Measurements from ENCODE around the gene FBXW11. TPM values are rescaled to one million over a fixed set of nuclear protein-coding genes. Genes with fewer than 3 reads are reported as not detected.

The FBXW11 gene
- total RNA-seq, 1 donor from 2014 or later = 61.4 TPM

- Mint-ChIP-seq H3K4me1 (ENCODE audit: unreplicated experiment) (no peaks in the 10 kb centered on the region), H3K27me3 (ENCODE audit: unreplicated experiment) (no peaks in the 10 kb centered on the region), H3K9me3 (ENCODE audit: unreplicated experiment) (peaks cover 11% of the 10 kb centered on the region), H3K27ac (ENCODE audit: unreplicated experiment) (no peak overlapping the region), H3K36me3 (ENCODE audit: unreplicated experiment) (peaks cover 5% of the 10 kb centered on the region), H3K4me3 (ENCODE audit: unreplicated experiment) (no peak overlapping the region)
- no peak for TF ChIP-seq CTCF (IDR thresholded peaks at IDR 0.05)
- DNase-seq (ENCODE audit: extremely low spot score, unreplicated experiment) = no peak
Observed at GRCh38 chr5:171934586-171934985, 71.9 kb downstream of the FBXW11 start.

- TF ChIP-seq CTCF (IDR thresholded peaks at IDR 0.05) = no peak
- Mint-ChIP-seq H3K27me3 (ENCODE audit: unreplicated experiment) (no peaks in the 10 kb centered on the region), H3K4me1 (ENCODE audit: unreplicated experiment) (no peaks in the 10 kb centered on the region), H3K9me3 (ENCODE audit: unreplicated experiment) (peaks cover 11% of the 10 kb centered on the region), H3K4me3 (ENCODE audit: unreplicated experiment) (no peak overlapping the region), H3K27ac (ENCODE audit: unreplicated experiment) (no peak overlapping the region), H3K36me3 (ENCODE audit: unreplicated experiment) (peaks cover 5% of the 10 kb centered on the region)
- no peak for DNase-seq (ENCODE audit: extremely low spot score, unreplicated experiment)
Observed at GRCh38 chr5:171931163-171931562, 75.3 kb downstream of the FBXW11 start.

- no peak overlapping the region for H3K4me3 Mint-ChIP-seq (ENCODE audit: unreplicated experiment)
- TF ChIP-seq CTCF (IDR thresholded peaks at IDR 0.05) = peak; percentile 53
- DNase-seq (ENCODE audit: extremely low spot score, unreplicated experiment) = no peak
- H3K27ac Mint-ChIP-seq (ENCODE audit: unreplicated experiment) = no peak overlapping the region
- peaks cover 4% of the 10 kb centered on the region for H3K4me1 Mint-ChIP-seq (ENCODE audit: unreplicated experiment)
- H3K27me3 Mint-ChIP-seq (ENCODE audit: unreplicated experiment) = no peaks in the 10 kb centered on the region
- H3K9me3 Mint-ChIP-seq (ENCODE audit: unreplicated experiment) = peaks cover 5% of the 10 kb centered on the region
- H3K36me3 Mint-ChIP-seq (ENCODE audit: unreplicated experiment) = no peaks in the 10 kb centered on the region
Observed at GRCh38 chr5:171927345-171927941, 79.0 kb downstream of the FBXW11 start.

GRCh38 chr5:171926311-171926710 lies 80.1 kb downstream of the FBXW11 start:
- no peak for TF ChIP-seq CTCF (IDR thresholded peaks at IDR 0.05)
- H3K27me3 Mint-ChIP-seq (ENCODE audit: unreplicated experiment) = no peaks in the 10 kb centered on the region
- no peaks in the 10 kb centered on the region for H3K36me3 Mint-ChIP-seq (ENCODE audit: unreplicated experiment)
- DNase-seq (ENCODE audit: extremely low spot score, unreplicated experiment) = no peak
- H3K9me3 Mint-ChIP-seq (ENCODE audit: unreplicated experiment) = no peaks in the 10 kb centered on the region
- peaks cover 4% of the 10 kb centered on the region for H3K4me1 Mint-ChIP-seq (ENCODE audit: unreplicated experiment)
- no peak overlapping the region for H3K4me3 Mint-ChIP-seq (ENCODE audit: unreplicated experiment)
- H3K27ac Mint-ChIP-seq (ENCODE audit: unreplicated experiment) = no peak overlapping the region

GRCh38 chr5:171924493-171925122 lies 81.8 kb downstream of the FBXW11 start:
- Mint-ChIP-seq H3K9me3 (ENCODE audit: unreplicated experiment) (no peaks in the 10 kb centered on the region), H3K27me3 (ENCODE audit: unreplicated experiment) (no peaks in the 10 kb centered on the region), H3K4me1 (ENCODE audit: unreplicated experiment) (peaks cover 8% of the 10 kb centered on the region), H3K4me3 (ENCODE audit: unreplicated experiment) (no peak overlapping the region), H3K36me3 (ENCODE audit: unreplicated experiment) (no peaks in the 10 kb centered on the region), H3K27ac (ENCODE audit: unreplicated experiment) (no peak overlapping the region)
- no peak for DNase-seq (ENCODE audit: extremely low spot score, unreplicated experiment)
- TF ChIP-seq CTCF (IDR thresholded peaks at IDR 0.05) = no peak
